GM12873 (cell line): ENCODE data around the gene HSD11B1.

Experiments used
- TF ChIP-seq, protein P1 (sequence below): IDR thresholded peaks from 2 replicates; pipeline ENCODE4 v1.5.1; 2012; ENCODE audit warnings: low read depth, mild to moderate bottlenecking, moderate library complexity, low read length, control low read depth; ENCODE audit not compliant: insufficient read depth; ENCODE audit errors: missing control alignments

The HSD11B1 gene

DNA sequence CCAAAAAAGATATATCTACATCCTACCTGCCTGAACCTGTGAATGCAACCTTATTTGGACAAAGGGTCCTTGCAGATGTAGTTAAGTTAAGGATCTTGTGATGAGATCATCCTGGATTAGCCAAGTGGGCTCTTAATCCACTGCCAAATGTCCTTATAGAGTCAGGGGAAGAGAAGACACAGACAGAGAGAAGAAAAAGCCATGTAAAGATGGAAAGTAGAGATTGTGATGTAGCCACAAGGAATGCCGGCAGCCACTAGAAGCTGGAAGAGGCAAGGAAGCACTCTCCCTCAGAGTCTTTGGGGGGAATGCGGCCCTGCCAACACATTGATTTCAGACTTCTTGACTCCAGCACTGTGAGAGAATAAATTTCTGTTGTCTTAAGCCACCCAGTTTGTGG, 16.2 kb downstream of the HSD11B1 start:
- TF ChIP-seq, protein P1, sequence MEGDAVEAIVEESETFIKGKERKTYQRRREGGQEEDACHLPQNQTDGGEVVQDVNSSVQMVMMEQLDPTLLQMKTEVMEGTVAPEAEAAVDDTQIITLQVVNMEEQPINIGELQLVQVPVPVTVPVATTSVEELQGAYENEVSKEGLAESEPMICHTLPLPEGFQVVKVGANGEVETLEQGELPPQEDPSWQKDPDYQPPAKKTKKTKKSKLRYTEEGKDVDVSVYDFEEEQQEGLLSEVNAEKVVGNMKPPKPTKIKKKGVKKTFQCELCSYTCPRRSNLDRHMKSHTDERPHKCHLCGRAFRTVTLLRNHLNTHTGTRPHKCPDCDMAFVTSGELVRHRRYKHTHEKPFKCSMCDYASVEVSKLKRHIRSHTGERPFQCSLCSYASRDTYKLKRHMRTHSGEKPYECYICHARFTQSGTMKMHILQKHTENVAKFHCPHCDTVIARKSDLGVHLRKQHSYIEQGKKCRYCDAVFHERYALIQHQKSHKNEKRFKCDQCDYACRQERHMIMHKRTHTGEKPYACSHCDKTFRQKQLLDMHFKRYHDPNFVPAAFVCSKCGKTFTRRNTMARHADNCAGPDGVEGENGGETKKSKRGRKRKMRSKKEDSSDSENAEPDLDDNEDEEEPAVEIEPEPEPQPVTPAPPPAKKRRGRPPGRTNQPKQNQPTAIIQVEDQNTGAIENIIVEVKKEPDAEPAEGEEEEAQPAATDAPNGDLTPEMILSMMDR = no peak

DNA sequence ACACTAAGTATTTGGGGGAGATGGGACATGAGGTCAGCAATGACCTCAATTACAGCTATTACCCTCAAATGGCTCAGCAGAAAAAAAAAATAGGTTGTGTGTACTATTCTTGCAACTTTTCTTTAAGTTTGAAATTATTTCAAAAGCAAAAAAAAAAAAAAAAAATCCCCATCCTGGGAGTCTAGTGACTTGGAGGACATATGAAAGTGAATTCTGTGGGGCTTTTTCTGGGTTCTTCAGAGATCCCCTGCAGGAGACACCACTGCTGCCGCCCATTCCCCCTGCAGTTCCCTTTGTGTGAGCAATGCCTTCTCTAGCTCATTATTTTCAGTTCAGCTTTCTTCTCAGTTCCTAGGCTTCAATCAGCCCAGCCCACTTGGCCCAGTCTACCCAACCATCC, 16.7 kb downstream of the HSD11B1 start:
- TF ChIP-seq, protein P1 = no peak

DNA sequence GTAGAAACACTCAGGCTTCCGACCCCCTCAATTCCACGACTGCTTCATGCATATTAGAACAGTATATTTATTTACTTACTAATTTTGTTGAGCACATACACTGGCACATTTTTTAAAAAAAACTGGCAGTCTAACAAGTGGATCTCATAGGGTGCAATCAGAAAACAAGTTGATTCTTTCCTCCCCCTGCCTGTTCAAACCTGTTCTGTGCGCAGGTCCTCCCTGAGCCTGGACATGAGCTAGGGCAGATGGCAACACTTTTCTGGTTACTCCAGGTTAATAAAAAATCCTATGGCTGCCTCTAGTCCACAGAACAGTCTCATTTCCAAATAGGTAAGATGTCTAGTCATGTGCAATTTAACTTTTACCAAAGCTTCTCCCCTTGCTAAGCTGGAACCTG, 18.6 kb downstream of the HSD11B1 start:
- TF ChIP-seq, protein P1 = no peak

DNA sequence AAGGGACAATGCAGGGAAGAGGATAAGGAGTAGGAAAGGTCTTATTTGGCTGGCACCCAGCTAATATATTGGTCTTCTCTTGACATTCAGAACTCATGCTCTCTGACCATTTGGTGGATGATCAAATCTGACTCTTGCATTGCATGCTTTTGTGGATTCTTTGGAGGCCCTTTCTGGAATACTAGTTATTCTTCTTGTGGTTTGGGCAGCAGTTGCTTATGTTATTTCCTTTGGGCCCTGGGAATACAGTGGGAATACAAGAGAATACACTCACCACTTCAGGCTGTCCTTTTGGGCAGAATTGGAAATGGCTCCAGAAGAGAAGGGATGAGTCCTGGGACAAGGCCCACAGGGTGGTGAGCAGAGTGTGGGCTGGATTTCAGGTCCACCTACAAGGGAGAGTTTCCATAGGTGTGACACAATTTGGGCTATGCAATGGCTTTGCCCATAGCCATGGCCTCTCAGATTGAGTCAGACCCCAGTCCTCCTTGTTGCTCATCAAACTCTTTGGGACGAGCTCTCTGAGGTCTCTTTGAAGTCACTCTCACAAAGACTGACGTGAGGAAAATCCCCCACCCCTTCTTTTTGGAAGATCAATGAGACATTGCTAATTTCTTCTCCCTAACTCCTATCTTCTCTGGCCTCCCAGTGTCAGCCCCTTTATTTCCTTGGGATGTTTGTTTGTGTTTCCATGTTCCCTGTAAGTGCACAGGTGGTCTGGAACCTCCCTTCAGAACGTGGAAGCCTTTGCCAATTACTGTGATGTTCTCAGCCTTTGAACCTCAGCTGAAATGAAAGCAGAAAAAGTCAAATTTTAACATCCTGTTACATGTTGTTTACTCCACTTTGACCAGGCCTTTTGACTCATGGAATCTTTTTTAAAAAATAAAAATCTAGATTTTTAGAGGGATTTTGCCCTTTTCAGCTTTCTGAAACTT, 19.4 kb downstream of the HSD11B1 start:
- TF ChIP-seq, protein P1 = no peak

DNA sequence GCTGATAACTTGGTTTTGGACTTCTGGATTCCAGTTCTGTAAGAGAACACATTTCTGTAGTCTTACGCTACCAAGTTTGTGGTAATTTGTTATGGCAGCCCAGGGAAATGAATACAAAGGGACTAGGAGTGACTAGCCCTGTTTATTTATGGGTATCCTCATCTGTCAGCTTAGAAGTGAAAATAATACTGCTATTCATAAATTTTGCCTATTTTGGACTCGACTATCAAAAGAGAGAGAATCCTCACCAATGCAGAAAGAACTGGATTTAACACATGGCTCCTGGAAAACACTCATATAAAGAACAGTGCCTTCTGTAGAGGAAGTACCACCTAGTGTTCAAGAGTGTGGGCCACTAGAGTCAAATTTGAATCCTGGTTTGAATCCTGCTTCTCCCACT, 22.6 kb downstream of the HSD11B1 start:
- TF ChIP-seq, protein P1 = no peak

DNA sequence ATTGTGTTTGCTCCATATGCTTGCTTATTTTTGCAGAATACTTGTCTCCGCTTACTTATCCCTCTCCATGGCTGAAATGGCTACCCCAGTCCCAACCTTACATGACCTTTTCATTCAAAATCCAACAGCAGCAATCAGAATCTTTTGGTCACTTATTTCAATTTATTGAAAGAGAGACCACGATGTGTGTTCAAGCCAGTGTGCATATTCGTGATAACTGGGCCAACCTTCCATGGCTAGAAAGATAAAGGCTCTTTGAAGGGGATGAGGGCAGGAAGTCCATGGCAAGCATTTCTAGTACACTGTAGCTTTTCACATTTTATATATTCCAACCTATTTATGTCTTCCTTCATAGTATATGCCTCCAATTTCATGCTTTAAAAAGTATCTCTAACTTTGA, 23.1 kb downstream of the HSD11B1 start:
- TF ChIP-seq, protein P1 = no peak

DNA sequence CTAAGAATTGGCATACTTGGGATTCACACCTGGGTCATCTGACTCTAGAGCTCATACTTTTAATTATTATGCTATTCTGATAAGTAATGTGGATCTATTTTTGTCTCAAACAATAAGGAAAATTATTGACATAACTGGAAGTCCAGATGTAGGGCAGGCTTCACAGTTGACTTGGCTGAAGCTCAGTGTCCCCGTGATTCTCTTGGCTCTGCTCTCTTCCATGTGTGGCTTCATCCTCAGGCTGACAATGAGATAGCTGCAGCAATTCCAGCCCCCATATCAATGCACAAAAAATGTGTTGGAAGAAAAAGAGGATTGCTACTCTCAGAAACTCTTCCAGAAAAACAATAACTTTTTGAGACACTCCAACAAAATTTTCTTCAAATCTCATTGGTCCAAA, 23.8 kb downstream of the HSD11B1 start:
- TF ChIP-seq, protein P1 = no peak
